ENCODE measurements around the gene PARD6G.

GRCh38 chr18:80157708-80158343 is 89.5 kb downstream of the PARD6G start:
- TF ChIP-seq, protein P1, sequence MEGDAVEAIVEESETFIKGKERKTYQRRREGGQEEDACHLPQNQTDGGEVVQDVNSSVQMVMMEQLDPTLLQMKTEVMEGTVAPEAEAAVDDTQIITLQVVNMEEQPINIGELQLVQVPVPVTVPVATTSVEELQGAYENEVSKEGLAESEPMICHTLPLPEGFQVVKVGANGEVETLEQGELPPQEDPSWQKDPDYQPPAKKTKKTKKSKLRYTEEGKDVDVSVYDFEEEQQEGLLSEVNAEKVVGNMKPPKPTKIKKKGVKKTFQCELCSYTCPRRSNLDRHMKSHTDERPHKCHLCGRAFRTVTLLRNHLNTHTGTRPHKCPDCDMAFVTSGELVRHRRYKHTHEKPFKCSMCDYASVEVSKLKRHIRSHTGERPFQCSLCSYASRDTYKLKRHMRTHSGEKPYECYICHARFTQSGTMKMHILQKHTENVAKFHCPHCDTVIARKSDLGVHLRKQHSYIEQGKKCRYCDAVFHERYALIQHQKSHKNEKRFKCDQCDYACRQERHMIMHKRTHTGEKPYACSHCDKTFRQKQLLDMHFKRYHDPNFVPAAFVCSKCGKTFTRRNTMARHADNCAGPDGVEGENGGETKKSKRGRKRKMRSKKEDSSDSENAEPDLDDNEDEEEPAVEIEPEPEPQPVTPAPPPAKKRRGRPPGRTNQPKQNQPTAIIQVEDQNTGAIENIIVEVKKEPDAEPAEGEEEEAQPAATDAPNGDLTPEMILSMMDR (IDR thresholded peaks at IDR 0.05): peak; percentile 87 to 92 (median 91)
- no peak for TF ChIP-seq POLR2AphosphoS5 (IDR thresholded peaks at IDR 0.05)
